Esophagus muscularis mucosa (tissue), 4 donors: ENCODE data around the gene NUP160.

ENCODE experiments used
- EP300 ChIP-seq: sonication (generic); formaldehyde crosslinking; IDR thresholded peaks from one replicate; pipeline ENCODE4 v1.6.1; 2017; ENCODE audit warnings: antibody characterized with exemption
- POLR2A ChIP-seq: fragments of 450-650 bp; IDR thresholded peaks from one replicate; pipeline ENCODE4 v1.6.1; 2017; ENCODE audit warnings: antibody characterized with exemption, moderate library complexity, mild to moderate bottlenecking, low read depth
- POLR2AphosphoS5 ChIP-seq, 2 donors: sonication (generic); formaldehyde crosslinking; IDR thresholded peaks; one replicate each; pipeline ENCODE4 v1.6.1; 2017; ENCODE audit warnings: antibody characterized with exemption in 2 of 2
- TF ChIP-seq, protein P1 (sequence below), 3 experiments: fragments of 200-600 bp in 2 of 3; fragments of 450-650 bp in 1 of 3; sonication (generic) in 2 of 3; IDR thresholded peaks; one replicate each; pipeline ENCODE4 v1.5.1; 2017 to 2019; ENCODE audit warnings: antibody characterized with exemption in 3 of 3, mild to moderate bottlenecking in 2 of 3, moderate library complexity in 1 of 3

DNA sequence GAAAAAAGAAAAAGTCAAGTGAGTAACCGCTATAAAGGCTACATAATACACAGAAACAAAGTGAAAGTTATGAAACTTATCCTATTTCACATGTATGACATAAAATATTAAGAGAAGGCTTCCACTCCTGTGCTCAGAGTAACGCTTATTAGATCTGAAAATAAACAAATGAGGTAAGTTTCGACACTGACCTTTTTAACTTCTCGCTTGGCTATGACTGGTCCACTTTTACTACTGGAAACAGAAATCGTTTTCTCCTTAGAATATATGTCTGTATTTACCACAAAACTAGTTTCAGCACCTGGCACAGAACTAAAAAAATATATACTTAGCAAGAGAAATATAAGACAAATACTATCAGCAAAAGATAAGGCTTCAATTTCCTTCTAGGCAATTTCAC is 97.4 kb downstream of the NUP160 start:
- TF ChIP-seq POLR2A: no peak
- TF ChIP-seq, protein P1, sequence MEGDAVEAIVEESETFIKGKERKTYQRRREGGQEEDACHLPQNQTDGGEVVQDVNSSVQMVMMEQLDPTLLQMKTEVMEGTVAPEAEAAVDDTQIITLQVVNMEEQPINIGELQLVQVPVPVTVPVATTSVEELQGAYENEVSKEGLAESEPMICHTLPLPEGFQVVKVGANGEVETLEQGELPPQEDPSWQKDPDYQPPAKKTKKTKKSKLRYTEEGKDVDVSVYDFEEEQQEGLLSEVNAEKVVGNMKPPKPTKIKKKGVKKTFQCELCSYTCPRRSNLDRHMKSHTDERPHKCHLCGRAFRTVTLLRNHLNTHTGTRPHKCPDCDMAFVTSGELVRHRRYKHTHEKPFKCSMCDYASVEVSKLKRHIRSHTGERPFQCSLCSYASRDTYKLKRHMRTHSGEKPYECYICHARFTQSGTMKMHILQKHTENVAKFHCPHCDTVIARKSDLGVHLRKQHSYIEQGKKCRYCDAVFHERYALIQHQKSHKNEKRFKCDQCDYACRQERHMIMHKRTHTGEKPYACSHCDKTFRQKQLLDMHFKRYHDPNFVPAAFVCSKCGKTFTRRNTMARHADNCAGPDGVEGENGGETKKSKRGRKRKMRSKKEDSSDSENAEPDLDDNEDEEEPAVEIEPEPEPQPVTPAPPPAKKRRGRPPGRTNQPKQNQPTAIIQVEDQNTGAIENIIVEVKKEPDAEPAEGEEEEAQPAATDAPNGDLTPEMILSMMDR (IDR thresholded peaks at IDR 0.05): no peak
- no peak for TF ChIP-seq EP300
- no peak for TF ChIP-seq POLR2AphosphoS5 (IDR thresholded peaks at IDR 0.05)
